ENCODE data around the gene KCNK3.

The KCNK3 gene

GRCh38 chr2:26671691-26672090 lies 20.8 kb upstream of the KCNK3 start:
- TF ChIP-seq GATA1 (IDR thresholded peaks at IDR 0.05; ENCODE audit: low read depth, low read length) (no peak), POLR2A (IDR thresholded peaks at IDR 0.05; ENCODE audit: low read length) (no peak)
- DNase-seq = no peak

- no peak for DNase-seq
- TF ChIP-seq GATA1 (IDR thresholded peaks at IDR 0.05; ENCODE audit: low read depth, low read length) (no peak), POLR2A (IDR thresholded peaks at IDR 0.05; ENCODE audit: low read length) (no peak)
Measured at GRCh38 chr2:26672112-26672817, 20.3 kb upstream of the KCNK3 start.

- no peak for DNase-seq
- TF ChIP-seq GATA1 (IDR thresholded peaks at IDR 0.05; ENCODE audit: low read depth, low read length) (no peak), POLR2A (IDR thresholded peaks at IDR 0.05; ENCODE audit: low read length) (no peak)
Measured at GRCh38 chr2:26672818-26673393, 19.6 kb upstream of the KCNK3 start.

GRCh38 chr2:26674002-26674751 lies 18.3 kb upstream of the KCNK3 start:
- no peak for DNase-seq
- TF ChIP-seq GATA1 (IDR thresholded peaks at IDR 0.05; ENCODE audit: low read depth, low read length) (no peak), POLR2A (IDR thresholded peaks at IDR 0.05; ENCODE audit: low read length) (no peak)

GRCh38 chr2:26674771-26675170 lies 17.8 kb upstream of the KCNK3 start:
- TF ChIP-seq POLR2A (IDR thresholded peaks at IDR 0.05; ENCODE audit: low read length) = no peak
- TF ChIP-seq GATA1 (IDR thresholded peaks at IDR 0.05; ENCODE audit: low read depth, low read length) = no peak
- no peak for DNase-seq

GRCh38 chr2:26675651-26676255 lies 16.8 kb upstream of the KCNK3 start:
- DNase-seq = no peak
- TF ChIP-seq GATA1 (IDR thresholded peaks at IDR 0.05; ENCODE audit: low read depth, low read length) (no peak), POLR2A (IDR thresholded peaks at IDR 0.05; ENCODE audit: low read length) (no peak)

- DNase-seq = no peak
- TF ChIP-seq GATA1 (IDR thresholded peaks at IDR 0.05; ENCODE audit: low read depth, low read length) (no peak), POLR2A (IDR thresholded peaks at IDR 0.05; ENCODE audit: low read length) (no peak)
Measured at GRCh38 chr2:26678035-26678434, 14.5 kb upstream of the KCNK3 start.

- no peak for DNase-seq
- no peak for TF ChIP-seq POLR2A (IDR thresholded peaks at IDR 0.05; ENCODE audit: low read length)
- no peak for TF ChIP-seq GATA1 (IDR thresholded peaks at IDR 0.05; ENCODE audit: low read depth, low read length)
Measured at GRCh38 chr2:26679867-26680266, 12.7 kb upstream of the KCNK3 start.

GRCh38 chr2:26681656-26682055 lies 10.9 kb upstream of the KCNK3 start:
- no peak for DNase-seq
- TF ChIP-seq GATA1 (IDR thresholded peaks at IDR 0.05; ENCODE audit: low read depth, low read length) (no peak), POLR2A (IDR thresholded peaks at IDR 0.05; ENCODE audit: low read length) (no peak)

GRCh38 chr2:26682155-26682554 lies 10.4 kb upstream of the KCNK3 start:
- DNase-seq = no peak
- TF ChIP-seq POLR2A (IDR thresholded peaks at IDR 0.05; ENCODE audit: low read length) (no peak), GATA1 (IDR thresholded peaks at IDR 0.05; ENCODE audit: low read depth, low read length) (no peak)

GRCh38 chr2:26683583-26683982 lies 8.9 kb upstream of the KCNK3 start:
- no peak for DNase-seq
- TF ChIP-seq POLR2A (IDR thresholded peaks at IDR 0.05; ENCODE audit: low read length) (no peak), GATA1 (IDR thresholded peaks at IDR 0.05; ENCODE audit: low read depth, low read length) (no peak)

GRCh38 chr2:26685341-26685740 lies 7.2 kb upstream of the KCNK3 start:
- no peak for DNase-seq
- no peak for TF ChIP-seq GATA1 (IDR thresholded peaks at IDR 0.05; ENCODE audit: low read depth, low read length)
- TF ChIP-seq POLR2A (IDR thresholded peaks at IDR 0.05; ENCODE audit: low read length) = no peak

GRCh38 chr2:26685989-26686839 lies 6.3 kb upstream of the KCNK3 start:
- TF ChIP-seq GATA1 (IDR thresholded peaks at IDR 0.05; ENCODE audit: low read depth, low read length) (no peak), POLR2A (IDR thresholded peaks at IDR 0.05; ENCODE audit: low read length) (no peak)
- no peak for DNase-seq

Data from erythroblast (primary cell).